Glutamatergic neuron (in vitro differentiated cells): ENCODE results near the gene ALKAL2. TPM values are rescaled to one million over a fixed set of nuclear protein-coding genes. Genes with fewer than 3 reads are reported as not detected.

Experiments used
- DNase-seq: peaks from one replicate; pipeline ENCODE4 v3.0.0; 2022
- H3K27ac Mint-ChIP-seq: one replicate; pipeline ENCODE4 v1.8.0; 2020; ENCODE audit warnings: mild to moderate bottlenecking, mixed read lengths, inconsistent platforms; ENCODE audit not compliant: unreplicated experiment
- H3K27me3 Mint-ChIP-seq: one replicate; pipeline ENCODE4 v1.8.0; 2020; ENCODE audit warnings: mild to moderate bottlenecking, moderate library complexity, mixed read lengths, inconsistent platforms; ENCODE audit not compliant: unreplicated experiment
- H3K36me3 Mint-ChIP-seq: one replicate; pipeline ENCODE4 v1.8.0; 2020; ENCODE audit warnings: mild to moderate bottlenecking, mixed read lengths, inconsistent platforms; ENCODE audit not compliant: unreplicated experiment
- H3K4me1 Mint-ChIP-seq: one replicate; pipeline ENCODE4 v1.8.0; 2020; ENCODE audit warnings: mild to moderate bottlenecking, low read depth, mixed read lengths, inconsistent platforms; ENCODE audit not compliant: unreplicated experiment
- H3K4me3 Mint-ChIP-seq: one replicate; pipeline ENCODE4 v1.8.0; 2020; ENCODE audit warnings: mild to moderate bottlenecking, mixed read lengths, inconsistent platforms; ENCODE audit not compliant: unreplicated experiment
- H3K9me3 Mint-ChIP-seq: one replicate; pipeline ENCODE4 v1.8.0; 2020; ENCODE audit warnings: mild to moderate bottlenecking, moderate library complexity, mixed read lengths, inconsistent platforms; ENCODE audit not compliant: unreplicated experiment
- total RNA-seq: library from RNA; stranded (reverse); fragmentation: NEBNext Ultra II Directional; extraction: Animal tissue kit (Norgen Biotek cat#: 25700); gene quantifications from one replicate; pipeline ENCODE4 v1.2.1, GENCODE V29; 2021; ENCODE audit not compliant: unreplicated experiment
- TF ChIP-seq, protein P1 (sequence below): fragments of 200-600 bp; sonication (generic); IDR thresholded peaks from one replicate; pipeline ENCODE4 v1.5.0; 2021; ENCODE audit not compliant: partially characterized antibody, unreplicated experiment

The ALKAL2 gene
- total RNA-seq, 1 donor from 2014 or later = 1.0 TPM

DNA sequence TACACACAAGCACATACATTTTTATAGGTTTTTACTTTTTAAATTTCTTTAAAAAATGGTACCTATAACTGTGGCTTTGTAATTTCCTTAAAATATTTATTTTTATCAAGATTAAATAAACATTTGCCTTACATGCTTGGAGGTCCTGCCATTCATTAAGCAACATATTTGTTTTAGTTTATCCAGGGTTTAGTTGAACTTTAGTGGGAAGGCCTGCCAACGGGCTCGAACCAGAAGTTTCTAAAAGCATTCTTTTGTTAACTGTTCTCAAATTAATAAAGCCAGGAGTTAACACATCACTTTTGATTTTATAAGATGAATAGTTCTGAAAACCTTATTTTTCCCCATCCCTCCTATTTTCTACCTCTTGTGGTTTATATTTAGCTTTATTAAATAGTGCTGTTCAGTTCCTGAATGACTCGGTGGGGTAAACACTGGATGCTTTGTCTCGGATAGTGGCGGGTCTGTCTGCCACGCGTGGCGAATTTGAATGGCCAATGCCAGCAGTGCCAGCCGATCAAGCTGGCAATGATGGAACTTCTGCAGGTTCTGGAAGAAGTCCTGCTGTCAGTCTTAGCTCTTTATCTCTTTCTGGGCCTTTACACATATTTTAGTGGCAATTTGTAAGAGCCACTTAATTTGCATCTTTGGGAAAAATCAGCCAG, 56.2 kb downstream of the ALKAL2 start:
- no peak overlapping the region for H3K27ac Mint-ChIP-seq

More for the DNA sequence above, 56.2 kb downstream of the ALKAL2 start:
- Mint-ChIP-seq H3K36me3 (no peaks in the 10 kb centered on the region), H3K27me3 (no peaks in the 10 kb centered on the region), H3K9me3 (peaks cover 1% of the 10 kb centered on the region), H3K4me3 (no peak overlapping the region), H3K4me1 (peaks cover 2% of the 10 kb centered on the region)
- DNase-seq = no peak
- TF ChIP-seq, protein P1, sequence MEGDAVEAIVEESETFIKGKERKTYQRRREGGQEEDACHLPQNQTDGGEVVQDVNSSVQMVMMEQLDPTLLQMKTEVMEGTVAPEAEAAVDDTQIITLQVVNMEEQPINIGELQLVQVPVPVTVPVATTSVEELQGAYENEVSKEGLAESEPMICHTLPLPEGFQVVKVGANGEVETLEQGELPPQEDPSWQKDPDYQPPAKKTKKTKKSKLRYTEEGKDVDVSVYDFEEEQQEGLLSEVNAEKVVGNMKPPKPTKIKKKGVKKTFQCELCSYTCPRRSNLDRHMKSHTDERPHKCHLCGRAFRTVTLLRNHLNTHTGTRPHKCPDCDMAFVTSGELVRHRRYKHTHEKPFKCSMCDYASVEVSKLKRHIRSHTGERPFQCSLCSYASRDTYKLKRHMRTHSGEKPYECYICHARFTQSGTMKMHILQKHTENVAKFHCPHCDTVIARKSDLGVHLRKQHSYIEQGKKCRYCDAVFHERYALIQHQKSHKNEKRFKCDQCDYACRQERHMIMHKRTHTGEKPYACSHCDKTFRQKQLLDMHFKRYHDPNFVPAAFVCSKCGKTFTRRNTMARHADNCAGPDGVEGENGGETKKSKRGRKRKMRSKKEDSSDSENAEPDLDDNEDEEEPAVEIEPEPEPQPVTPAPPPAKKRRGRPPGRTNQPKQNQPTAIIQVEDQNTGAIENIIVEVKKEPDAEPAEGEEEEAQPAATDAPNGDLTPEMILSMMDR = no peak

Other genes with a start within 250 kb of the ALKAL2 start
- gene FAM110C, start 241.6 kb downstream of the ALKAL2 start, total RNA-seq = not detected
- gene SH3YL1, start 24.1 kb downstream of the ALKAL2 start, total RNA-seq = 21.4 TPM
- gene ACP1, start 23.1 kb downstream of the ALKAL2 start, total RNA-seq = 86.1 TPM